Stimulated activated CD4-positive, alpha-beta T cell treated with anti-CD3 and anti-CD28 coated beads, TNF-alpha, amount 100 ng/mL, for 24 hours (primary cell): ENCODE measurements around the gene AP1G1.
"Not testable (repeated sequence)": the region's sequence is repeated elsewhere in the genome, so short reads cannot be mapped to it uniquely, and the experiment has no call there.

ENCODE experiments used
- DNase-seq, 3 experiments: peaks; one replicate each; pipeline ENCODE4 v3.0.0-alpha.2; 2020; ENCODE audit warnings: low read depth in 3 of 3

Gene AP1G1

GRCh38 chr16:71808593-71809459, at the start of gene AP1G1:
Gene AP1G1, minus strand, starts transcription at chr16:71808834. Its CDS starts 19,355 bp downstream, at chr16:71789479.
- peak; percentile 85 to 91 (median 89) for DNase-seq

DNA sequence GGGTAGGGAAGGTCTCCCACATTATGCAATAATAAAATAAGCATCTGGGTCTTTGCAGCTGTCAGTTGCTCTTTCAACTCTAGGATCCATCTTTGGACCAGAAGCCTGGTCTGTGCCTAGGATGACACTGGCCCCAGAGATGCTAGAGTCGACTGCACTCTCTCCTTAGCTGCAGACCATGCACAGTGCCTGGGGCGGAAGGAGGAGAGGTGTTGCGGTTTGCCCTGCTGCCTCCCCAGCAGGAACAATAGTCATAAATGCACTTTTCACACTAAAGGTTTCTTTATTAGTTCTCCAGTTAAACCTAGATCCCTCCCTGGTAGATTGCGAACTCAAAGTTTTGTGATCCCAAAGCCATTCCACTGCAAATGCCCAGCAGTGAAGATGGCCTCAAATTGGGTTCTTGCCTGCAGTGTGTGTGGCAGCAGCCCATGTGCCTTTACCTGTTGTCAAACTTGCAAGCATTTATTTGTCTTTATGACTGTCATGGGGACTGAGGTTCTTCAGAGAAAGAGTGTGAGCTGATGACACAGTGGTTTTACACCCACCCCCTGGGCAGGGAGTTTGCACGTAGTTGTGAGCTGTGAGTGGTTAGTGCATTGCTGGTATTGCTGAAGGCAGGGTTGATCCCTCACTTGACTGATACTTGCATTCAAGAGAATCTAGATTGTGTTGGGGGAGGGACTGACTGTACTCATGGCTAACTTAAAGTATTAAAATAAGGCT, 47.5 kb upstream of the AP1G1 start:
- DNase-seq = no peak

- no peak for DNase-seq
Measured at GRCh38 chr16:71854369-71854948, 45.8 kb upstream of the AP1G1 start.

DNA sequence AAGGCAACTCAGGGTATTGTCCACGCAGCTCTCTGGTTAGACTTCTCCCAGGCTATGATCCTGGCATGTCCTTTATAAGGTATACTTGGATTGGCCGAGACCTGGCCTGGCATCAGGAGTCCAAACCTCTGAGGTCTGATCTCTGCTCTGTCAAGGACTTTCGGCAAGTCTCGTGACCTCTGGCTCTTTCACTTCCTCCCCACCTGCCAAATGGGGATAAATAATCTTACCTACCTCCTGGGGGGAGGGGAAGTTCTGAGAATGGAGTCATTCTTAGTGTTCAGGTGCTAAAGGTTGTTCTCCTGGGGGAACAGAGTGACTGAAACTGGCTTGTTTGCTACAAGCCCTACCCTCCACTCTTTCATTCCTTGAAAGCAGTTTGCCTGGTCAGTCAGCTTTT, 44.8 kb upstream of the AP1G1 start:
- DNase-seq = no peak

- DNase-seq = no peak
Measured at GRCh38 chr16:71852561-71852960, 43.9 kb upstream of the AP1G1 start.

DNA sequence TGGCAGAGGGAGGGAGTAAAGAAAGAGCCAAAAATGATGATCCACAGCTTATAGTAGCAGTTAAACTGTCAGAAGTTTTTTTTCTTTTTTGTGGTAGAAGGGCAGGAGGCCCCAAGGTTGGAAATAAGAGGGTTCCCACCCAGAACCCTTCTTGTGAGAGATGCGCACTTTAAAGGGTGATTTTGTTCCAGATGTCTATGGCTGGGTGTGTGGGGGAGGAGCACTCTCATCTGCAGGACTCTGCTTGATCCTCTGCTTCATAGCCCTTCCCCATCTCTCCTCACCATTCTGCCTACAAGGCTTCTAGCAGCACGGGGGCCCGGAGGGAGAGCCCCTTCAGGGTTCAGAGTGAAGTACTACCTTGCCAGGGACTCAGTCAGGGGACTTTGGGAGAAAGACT, 43.5 kb upstream of the AP1G1 start:
- no peak for DNase-seq

DNA sequence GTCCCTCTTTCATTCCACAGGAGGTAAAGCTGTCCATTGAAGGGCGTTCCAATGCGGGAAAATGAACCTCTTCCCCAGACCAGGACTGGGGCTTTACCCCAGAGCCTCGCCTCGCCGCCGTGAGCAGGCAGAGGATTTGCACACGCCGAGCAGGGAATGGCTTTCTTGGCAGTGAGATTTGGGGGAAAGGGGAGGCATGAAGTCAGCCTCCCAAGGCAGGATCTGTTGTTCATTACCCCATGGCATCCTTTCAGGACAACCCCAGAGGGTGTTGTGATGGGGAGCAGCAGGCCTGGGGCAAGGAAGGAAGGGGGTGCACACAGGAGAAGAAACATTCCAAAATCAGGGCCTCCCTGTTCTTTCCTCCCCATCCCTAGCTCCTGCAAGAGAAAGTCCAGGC, 43.1 kb upstream of the AP1G1 start:
- no peak for DNase-seq

GRCh38 chr16:71848622-71849021, 40.0 kb upstream of the AP1G1 start:
- DNase-seq = no peak

- no peak for DNase-seq
Measured at GRCh38 chr16:71847096-71847495, 38.5 kb upstream of the AP1G1 start.

DNA sequence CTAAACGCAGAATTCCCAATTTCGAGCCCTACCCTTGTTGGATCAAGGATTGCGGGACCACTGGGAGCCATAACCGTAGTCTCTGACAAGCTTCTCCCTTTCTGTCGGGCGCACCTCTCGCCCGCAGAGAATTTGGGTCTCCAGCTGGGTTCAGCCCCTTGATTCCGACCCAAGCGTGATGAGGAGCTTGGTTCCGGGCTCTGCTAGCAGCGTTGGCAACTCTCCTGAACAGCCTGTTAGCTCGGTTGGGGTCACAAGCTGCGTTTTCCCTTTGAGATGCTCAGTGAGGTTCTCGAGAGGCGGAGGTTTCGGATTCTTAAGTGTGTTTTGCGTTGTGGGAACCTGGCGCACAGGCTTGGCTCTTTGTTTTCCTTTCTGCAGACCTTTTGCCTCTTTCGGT, 37.8 kb upstream of the AP1G1 start:
- peak in 1 of 3 experiments; percentile 7 for DNase-seq

GRCh38 chr16:71845639-71846430, 37.2 kb upstream of the AP1G1 start, which contains the start of gene ATXN1L:
Gene ATXN1L, plus strand, starts transcription at chr16:71845976. Its CDS starts 3,765 bp downstream, at chr16:71849741.
- peak; percentile 86 to 90 (median 90) for DNase-seq

DNA sequence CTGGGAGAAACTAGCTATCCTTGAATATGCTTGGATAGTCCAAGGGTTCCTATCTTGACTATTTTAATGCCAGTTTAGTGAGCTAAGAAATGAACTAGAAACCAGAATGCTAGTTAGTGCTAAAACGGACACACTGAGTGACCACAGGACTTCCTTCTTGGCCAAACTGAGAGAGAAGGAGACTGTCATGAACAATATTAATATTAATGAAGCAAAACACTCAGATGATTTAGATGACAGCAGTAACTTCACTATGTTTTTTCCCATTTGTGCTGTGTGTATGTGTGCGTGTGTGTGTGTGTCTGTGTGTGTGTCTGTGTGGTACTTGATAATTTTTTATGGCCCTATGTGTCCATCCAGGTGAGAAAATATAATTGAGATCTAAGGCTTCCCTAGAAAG, 34.9 kb upstream of the AP1G1 start:
- DNase-seq = no peak

DNA sequence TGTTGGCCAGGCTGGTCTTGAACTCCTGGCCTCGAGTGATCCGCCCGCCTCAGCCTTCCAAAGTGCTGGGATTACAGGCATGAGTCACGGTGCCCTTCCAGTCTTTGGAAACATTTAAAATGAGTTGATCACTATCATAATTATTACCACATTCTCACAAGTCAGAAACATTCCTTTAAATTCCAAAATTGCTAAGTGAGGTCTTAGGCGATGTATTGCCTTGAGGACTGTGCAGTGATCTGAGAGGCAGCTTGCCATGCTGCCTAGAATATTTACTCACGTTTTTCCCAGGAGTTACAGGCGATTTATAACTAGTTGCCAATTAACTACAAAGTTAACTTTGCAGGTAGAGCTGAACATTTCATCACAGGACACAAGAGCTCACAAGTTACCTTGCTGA, 31.4 kb upstream of the AP1G1 start:
- no peak for DNase-seq

DNA sequence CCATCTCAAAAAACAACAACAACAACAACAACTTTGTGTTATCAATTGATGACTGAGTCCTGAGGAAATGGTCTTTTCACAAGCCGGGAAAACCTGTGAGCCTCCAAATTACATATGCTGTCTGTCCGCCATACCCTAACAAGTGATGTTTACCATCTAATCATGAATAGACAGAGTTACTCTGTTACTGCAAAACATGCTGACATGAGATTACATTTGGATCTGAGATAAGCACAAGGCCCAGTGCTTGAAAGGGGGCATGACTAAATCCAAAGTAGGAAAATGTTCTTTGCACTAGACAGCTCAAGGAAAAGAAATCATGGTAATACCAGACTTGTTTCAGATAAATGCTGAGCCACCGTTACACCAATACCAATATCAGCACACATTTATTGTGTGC, 28.5 kb upstream of the AP1G1 start:
- DNase-seq = no peak

DNA sequence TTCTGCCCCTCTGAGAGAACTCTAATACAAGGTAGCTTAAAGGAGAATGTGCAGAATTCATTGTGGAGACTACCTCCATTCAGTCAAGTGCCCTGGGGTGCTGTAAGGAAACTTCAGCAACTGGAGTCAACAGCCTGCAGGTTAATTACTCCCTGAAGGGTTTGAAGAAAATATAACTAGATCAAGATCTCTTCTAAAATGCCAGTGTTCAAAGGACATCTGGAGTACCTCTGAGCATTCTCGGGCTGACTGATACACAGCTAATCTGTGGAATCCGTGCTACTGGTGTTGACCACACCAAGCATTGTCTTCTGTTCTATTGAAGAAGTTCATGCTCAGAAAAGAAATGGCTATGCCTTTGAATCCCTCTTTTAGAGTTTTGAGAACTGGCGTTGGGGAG, 25.7 kb upstream of the AP1G1 start:
- no peak for DNase-seq

- not testable (repeated sequence) for DNase-seq
Measured at GRCh38 chr16:71832112-71832511, 23.5 kb upstream of the AP1G1 start.

- DNase-seq = not testable (repeated sequence)
Measured at GRCh38 chr16:71831698-71832097, 23.1 kb upstream of the AP1G1 start.

DNA sequence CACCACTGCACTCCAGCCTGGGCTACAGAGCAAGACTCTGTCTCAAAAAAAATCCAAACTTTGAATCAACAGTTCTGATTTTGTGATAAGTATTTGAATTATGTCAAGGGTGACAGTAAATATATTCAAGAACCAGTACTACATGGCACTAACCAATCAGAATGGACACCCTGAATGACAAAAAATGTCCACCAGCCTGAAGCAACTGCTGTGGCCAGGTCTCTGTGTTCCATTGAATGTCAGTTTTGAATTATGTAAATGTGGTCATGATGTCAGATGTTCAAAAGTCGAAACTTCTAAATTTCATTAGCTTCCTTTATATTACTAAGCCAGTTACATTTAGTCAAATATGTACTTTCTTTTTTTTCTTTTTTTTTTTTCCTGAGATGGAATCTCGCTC, 21.7 kb upstream of the AP1G1 start:
- DNase-seq = no peak

- no peak for DNase-seq
Measured at GRCh38 chr16:71826533-71827017, 17.9 kb upstream of the AP1G1 start.

DNA sequence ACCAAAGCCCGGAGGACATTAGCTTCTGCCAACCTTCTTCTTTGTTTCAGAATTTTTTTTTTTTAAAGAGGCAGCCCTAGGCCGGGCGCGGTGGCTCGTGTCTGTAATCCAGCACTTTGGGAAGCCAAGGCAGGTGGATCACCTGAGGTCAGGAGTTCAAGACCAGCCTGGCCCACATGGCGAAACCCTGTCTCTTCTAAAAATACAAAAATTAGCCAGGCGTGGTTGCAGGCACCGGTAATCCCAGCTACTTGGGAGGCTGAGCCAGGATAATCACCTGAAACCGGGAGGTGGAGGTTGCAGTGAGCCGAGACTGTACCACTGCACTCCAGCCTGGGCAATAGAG, 8.5 kb upstream of the AP1G1 start:
- DNase-seq = not testable (repeated sequence)

GRCh38 chr16:71811261-71811803, 2.7 kb upstream of the AP1G1 start:
- DNase-seq = no peak
